Gastroesophageal sphincter (tissue), 4 donors: ENCODE measurements around the gene TRAPPC5. TPM values are rescaled to one million over a fixed set of nuclear protein-coding genes. Genes with fewer than 3 reads are reported as not detected.

ENCODE experiments used
- ATAC-seq: fragments of 150-250 bp; one replicate; pipeline ENCODE4 v1.9.1; 2016; ENCODE audit warnings: mild to moderate bottlenecking, moderate library complexity
- H3K27ac ChIP-seq, 4 donors: fragments of 200-600 bp; sonication (generic) in 3 of 4; 1 replicate in 3 of 4; 2 replicates in 1 of 4; pipeline ENCODE4 v1.5.1; 2016 to 2019
- H3K27me3 ChIP-seq: fragments of 200-600 bp; sonication (generic); one replicate; pipeline ENCODE4 v1.5.1; 2019
- H3K36me3 ChIP-seq, 2 donors: fragments of 200-600 bp; sonication (generic); one replicate each; pipeline ENCODE4 v1.5.1; 2019; ENCODE audit warnings: control low read depth in 1 of 2
- H3K4me1 ChIP-seq, 3 donors: fragments of 200-600 bp; sonication (generic); 1 replicate in 2 of 3; 2 replicates in 1 of 3; pipeline ENCODE4 v1.5.1; 2016 to 2019; ENCODE audit warnings: control low read depth in 2 of 3
- H3K4me3 ChIP-seq, 2 donors: fragments of 200-600 bp; sonication (generic); one replicate each; pipeline ENCODE4 v1.5.1; 2019; ENCODE audit warnings: mild to moderate bottlenecking in 1 of 2, moderate library complexity in 1 of 2
- H3K9me3 ChIP-seq, 3 donors: fragments of 200-600 bp; sonication (generic); one replicate each; pipeline ENCODE4 v1.5.1; 2017 to 2019; ENCODE audit warnings: control low read depth in 2 of 3
- EP300 ChIP-seq: sonication (generic); formaldehyde crosslinking; IDR thresholded peaks from one replicate; pipeline ENCODE4 v1.6.1; 2017; ENCODE audit warnings: antibody characterized with exemption, mild to moderate bottlenecking
- POLR2A ChIP-seq, 2 donors: fragments of 450-650 bp; IDR thresholded peaks; one replicate each; pipeline ENCODE4 v1.6.1; 2017; ENCODE audit warnings: antibody characterized with exemption in 2 of 2, mild to moderate bottlenecking in 2 of 2, moderate library complexity in 1 of 2
- POLR2AphosphoS5 ChIP-seq: sonication (generic); formaldehyde crosslinking; IDR thresholded peaks from one replicate; pipeline ENCODE4 v1.6.1; 2017; ENCODE audit warnings: antibody characterized with exemption
- WGBS, 2 donors: methylation state at CpG; one replicate each; pipeline ENCODE4 v1.1.5; 2018; ENCODE audit warnings: low coverage in 1 of 2; 5-methylcytosine and 5-hydroxymethylcytosine counted together
- total RNA-seq, 4 donors: library from RNA; depleted of rRNA; stranded (reverse); fragments of >200 nt; gene quantifications; one replicate each; pipeline ENCODE4 v1.1.0, GENCODE V29; 2016
- TF ChIP-seq, protein P1 (sequence below), 4 experiments: fragments of 200-600 bp in 2 of 4; fragments of 450-650 bp in 2 of 4; sonication (generic) in 1 of 4; IDR thresholded peaks; one replicate each; pipeline ENCODE4 v1.5.1; 2017 to 2019; ENCODE audit warnings: antibody characterized with exemption in 4 of 4, mild to moderate bottlenecking in 2 of 4, moderate library complexity in 2 of 4

The TRAPPC5 gene
- total RNA-seq, 4 donors from 2014 or later: 56.0 to 69.0 (median 64.0) TPM

- Histone ChIP-seq H3K36me3 (no peaks in the 10 kb centered on the region), H3K4me1 (no peaks in the 10 kb centered on the region), H3K9me3 (peaks cover 0 to 7% (median 0%) of the 10 kb centered on the region in 3 donors), H3K27ac (no peak overlapping the region), H3K4me3 (no peak overlapping the region), H3K27me3 (peaks cover 88% of the 10 kb centered on the region)
- no peak for ATAC-seq
- TF ChIP-seq POLR2AphosphoS5 (no peak), POLR2A (IDR thresholded peaks at IDR 0.05) (no peak), EP300 (no peak)
- TF ChIP-seq, protein P1, sequence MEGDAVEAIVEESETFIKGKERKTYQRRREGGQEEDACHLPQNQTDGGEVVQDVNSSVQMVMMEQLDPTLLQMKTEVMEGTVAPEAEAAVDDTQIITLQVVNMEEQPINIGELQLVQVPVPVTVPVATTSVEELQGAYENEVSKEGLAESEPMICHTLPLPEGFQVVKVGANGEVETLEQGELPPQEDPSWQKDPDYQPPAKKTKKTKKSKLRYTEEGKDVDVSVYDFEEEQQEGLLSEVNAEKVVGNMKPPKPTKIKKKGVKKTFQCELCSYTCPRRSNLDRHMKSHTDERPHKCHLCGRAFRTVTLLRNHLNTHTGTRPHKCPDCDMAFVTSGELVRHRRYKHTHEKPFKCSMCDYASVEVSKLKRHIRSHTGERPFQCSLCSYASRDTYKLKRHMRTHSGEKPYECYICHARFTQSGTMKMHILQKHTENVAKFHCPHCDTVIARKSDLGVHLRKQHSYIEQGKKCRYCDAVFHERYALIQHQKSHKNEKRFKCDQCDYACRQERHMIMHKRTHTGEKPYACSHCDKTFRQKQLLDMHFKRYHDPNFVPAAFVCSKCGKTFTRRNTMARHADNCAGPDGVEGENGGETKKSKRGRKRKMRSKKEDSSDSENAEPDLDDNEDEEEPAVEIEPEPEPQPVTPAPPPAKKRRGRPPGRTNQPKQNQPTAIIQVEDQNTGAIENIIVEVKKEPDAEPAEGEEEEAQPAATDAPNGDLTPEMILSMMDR (IDR thresholded peaks at IDR 0.05): no peak
- WGBS, 2 donors: 25 to 29% methylated on average over 4 to 8 of the region's 9 CpGs
Observed at GRCh38 chr19:7669641-7670040, 11.0 kb upstream of the TRAPPC5 start.

DNA sequence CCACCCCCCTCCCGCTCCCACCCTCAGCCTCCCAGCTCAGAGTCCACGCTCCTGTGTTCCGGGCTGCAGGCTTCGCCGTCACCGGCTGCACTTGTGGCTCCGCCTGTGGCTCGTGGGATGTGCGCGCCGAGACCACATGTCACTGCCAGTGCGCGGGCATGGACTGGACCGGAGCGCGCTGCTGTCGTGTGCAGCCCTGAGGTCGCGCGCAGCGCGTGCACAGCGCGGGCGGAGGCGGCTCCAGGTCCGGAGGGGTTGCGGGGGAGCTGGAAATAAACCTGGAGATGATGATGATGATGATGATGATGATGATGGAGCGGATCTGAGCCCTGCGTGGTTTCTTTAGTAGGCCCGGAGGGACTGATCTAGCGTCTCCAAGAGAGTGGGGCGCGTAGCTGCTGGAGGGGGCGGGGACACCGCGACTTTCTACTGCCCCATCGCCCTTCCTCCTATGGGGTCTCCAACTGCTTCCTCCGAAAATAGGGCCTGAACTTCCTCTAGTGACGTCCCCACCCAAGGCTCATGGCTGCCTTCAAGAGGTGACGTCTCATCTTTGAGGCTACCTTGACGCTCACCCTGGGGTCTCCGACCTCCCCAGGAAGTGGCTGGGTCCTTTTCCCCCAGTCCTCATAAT is 10.4 kb upstream of the TRAPPC5 start:
- 1% methylated on average over 18 of the region's 43 CpGs; no CpG with 5 or more reads in 1 of the 2 donors for WGBS, 2 donors
- no peak for TF ChIP-seq POLR2AphosphoS5
- TF ChIP-seq EP300: no peak
- TF ChIP-seq, protein P1 (IDR thresholded peaks at IDR 0.05): no peak
- no peak for TF ChIP-seq POLR2A (IDR thresholded peaks at IDR 0.05)
- no peak overlapping the region for H3K4me3 ChIP-seq
- H3K9me3 ChIP-seq: peaks cover 0 to 7% (median 0%) of the 10 kb centered on the region in 3 donors
- no peak overlapping the region for H3K27ac ChIP-seq
- no peak for ATAC-seq
- H3K36me3 ChIP-seq: no peaks in the 10 kb centered on the region
- H3K27me3 ChIP-seq: peaks cover 86% of the 10 kb centered on the region
- no peaks in the 10 kb centered on the region for H3K4me1 ChIP-seq

DNA sequence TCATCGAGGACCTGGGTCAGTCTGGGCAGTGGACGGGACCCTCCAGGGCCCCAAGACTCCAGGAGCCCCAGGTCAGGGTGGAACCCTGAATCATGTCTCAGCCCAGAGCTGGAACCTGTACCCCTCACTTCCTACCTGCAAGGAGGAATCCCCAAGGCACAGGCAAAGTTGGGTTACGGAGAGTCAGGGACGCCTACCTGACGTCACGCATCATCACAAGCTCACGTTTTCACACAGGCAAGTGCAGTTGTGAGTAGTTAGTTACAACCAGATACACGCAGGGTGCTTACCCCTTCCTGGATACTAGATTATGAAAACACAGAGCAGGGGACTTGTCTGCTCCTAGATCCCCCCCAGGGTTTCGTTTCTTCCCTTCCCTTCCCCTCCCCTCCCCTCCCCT is 9.8 kb upstream of the TRAPPC5 start:
- no peak for TF ChIP-seq POLR2AphosphoS5
- TF ChIP-seq, protein P1 (IDR thresholded peaks at IDR 0.05): no peak
- no peak for TF ChIP-seq EP300
- TF ChIP-seq POLR2A (IDR thresholded peaks at IDR 0.05): no peak
- Histone ChIP-seq H3K9me3 (peaks cover 0 to 7% (median 0%) of the 10 kb centered on the region in 3 donors), H3K36me3 (no peaks in the 10 kb centered on the region), H3K27me3 (peaks cover 86% of the 10 kb centered on the region), H3K4me3 (no peak overlapping the region), H3K4me1 (no peaks in the 10 kb centered on the region), H3K27ac (no peak overlapping the region)
- ATAC-seq: no peak
- WGBS, 2 donors: 18 to 50% methylated on average over 1 to 6 of the region's 9 CpGs

- 31 to 80% methylated on average over 1 to 8 of the region's 9 CpGs for WGBS, 2 donors
- H3K36me3 ChIP-seq: no peaks in the 10 kb centered on the region
- peaks cover 88% of the 10 kb centered on the region for H3K27me3 ChIP-seq
- H3K4me1 ChIP-seq: no peaks in the 10 kb centered on the region
- H3K4me3 ChIP-seq: no peak overlapping the region
- no peak for TF ChIP-seq POLR2A (IDR thresholded peaks at IDR 0.05)
- TF ChIP-seq POLR2AphosphoS5: no peak
- TF ChIP-seq EP300: no peak
- TF ChIP-seq, protein P1 (IDR thresholded peaks at IDR 0.05): no peak
- no peak for ATAC-seq
- peaks cover 0 to 7% (median 0%) of the 10 kb centered on the region in 3 donors for H3K9me3 ChIP-seq
- H3K27ac ChIP-seq: no peak overlapping the region
Observed at GRCh38 chr19:7672522-7672921, 8.1 kb upstream of the TRAPPC5 start.
